ENCODE results near the gene UROS.

UROS gene

GRCh38 chr10:125828311-125828710, 5.3 kb upstream of the UROS start:
- DNase-seq, result peak; percentile 50

GRCh38 chr10:125827133-125827532, 4.1 kb upstream of the UROS start:
- DNase-seq, result no peak

- DNase-seq, result no peak
Measured at GRCh38 chr10:125824736-125825135, 1.7 kb upstream of the UROS start.

- no peak for DNase-seq
Measured at GRCh38 chr10:125823663-125824251, 699 bp upstream of the UROS start.

GRCh38 chr10:125820701-125821100, 2.4 kb downstream of the UROS start:
- DNase-seq, result no peak

GRCh38 chr10:125817337-125817946, 5.6 kb downstream of the UROS start:
- no peak for DNase-seq

- no peak for DNase-seq
Measured at GRCh38 chr10:125816548-125816947, 6.5 kb downstream of the UROS start.

- DNase-seq, result no peak
Measured at GRCh38 chr10:125815764-125816163, 7.3 kb downstream of the UROS start.

GRCh38 chr10:125812128-125812750, 10.8 kb downstream of the UROS start:
- no peak for DNase-seq

- DNase-seq, result no peak
Measured at GRCh38 chr10:125811251-125811650, 11.8 kb downstream of the UROS start.

GRCh38 chr10:125808047-125808446, 15.0 kb downstream of the UROS start:
- DNase-seq, result no peak

- DNase-seq, result no peak
Measured at GRCh38 chr10:125802739-125803138, 20.3 kb downstream of the UROS start.

- DNase-seq, result no peak
Measured at GRCh38 chr10:125802131-125802530, 20.9 kb downstream of the UROS start.

GRCh38 chr10:125801574-125801973, 21.5 kb downstream of the UROS start:
- no peak for DNase-seq

- DNase-seq, result no peak
Measured at GRCh38 chr10:125799451-125800182, 23.4 kb downstream of the UROS start.

GRCh38 chr10:125797994-125798662, 24.9 kb downstream of the UROS start:
- no peak for DNase-seq

GRCh38 chr10:125797424-125797823, 25.6 kb downstream of the UROS start:
- no peak for DNase-seq

GRCh38 chr10:125795637-125796190, 27.3 kb downstream of the UROS start:
- no peak for DNase-seq

GRCh38 chr10:125795128-125795527, 27.9 kb downstream of the UROS start:
- DNase-seq, result no peak

GRCh38 chr10:125792342-125793300, 30.4 kb downstream of the UROS start:
- no peak for DNase-seq

- peak; percentile 19 for DNase-seq
Measured at GRCh38 chr10:125788156-125789034, 34.7 kb downstream of the UROS start.

All from activated CD4-positive, alpha-beta T cell treated with anti-CD3 and anti-CD28 coated beads, Interleukin-2, Interleukin-6, amounts not matched to agents 100 ng/mL and 50 ng/mL, durations not matched to agents 16 hours and 8 hours (primary cell).